ENCODE results near the gene COL27A1. TPM values are rescaled to one million over a fixed set of nuclear protein-coding genes. Genes with fewer than 3 reads are reported as not detected.

COL27A1 gene
- total RNA-seq, 1 donor from 2014 or later = 20.3 TPM

DNA sequence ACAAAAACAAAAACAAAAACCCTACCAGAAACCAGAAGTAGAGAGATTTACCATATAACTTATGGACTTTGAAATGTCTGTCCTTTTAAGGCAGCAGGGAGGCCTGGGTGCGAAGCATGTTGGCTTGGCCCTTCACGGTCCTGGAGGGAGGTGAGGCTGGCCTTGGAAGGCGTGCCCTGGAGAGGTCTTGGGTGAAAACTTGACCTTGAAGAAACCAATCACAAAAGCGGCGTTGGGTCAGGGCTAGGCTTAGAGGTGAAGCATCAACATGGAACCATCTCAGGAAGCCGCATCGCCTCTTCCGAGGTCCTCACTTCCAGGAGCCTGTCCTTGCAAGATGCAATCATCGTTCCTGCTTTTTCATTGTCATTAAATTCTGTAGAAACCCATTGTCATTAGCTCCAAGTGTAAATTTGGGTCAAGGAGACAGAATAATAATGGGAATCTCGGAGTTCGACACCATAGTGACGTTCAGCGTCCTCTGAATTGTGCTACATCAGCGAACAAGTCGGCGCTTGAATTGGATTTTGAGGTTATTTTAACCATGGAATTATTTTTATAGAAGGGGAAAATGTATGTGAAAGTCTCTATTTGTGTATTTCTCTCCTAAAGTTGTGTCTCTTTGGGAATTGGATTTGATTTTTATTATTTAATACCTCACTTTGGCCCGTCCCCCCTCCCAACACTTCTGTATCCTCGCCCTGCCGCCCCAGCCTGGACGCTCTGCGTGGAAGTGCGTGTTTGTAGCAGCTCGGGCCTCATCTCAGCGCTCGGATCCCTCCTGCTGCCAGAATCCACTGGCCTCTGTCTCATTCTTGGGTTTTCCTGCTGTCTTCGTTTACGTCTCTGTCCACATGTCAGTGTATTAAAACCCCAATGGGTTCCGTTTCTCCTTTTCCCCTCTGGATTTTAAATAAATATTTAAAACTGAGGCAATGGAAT lies 156.5 kb downstream of the COL27A1 start:
- no peak for DNase-seq (ENCODE audit: low read depth, low spot score)
- H3K4me3 Mint-ChIP-seq = no peak overlapping the region
- no peaks in the 10 kb centered on the region for H3K9me3 Mint-ChIP-seq
- TF ChIP-seq CTCF (conservative IDR thresholded peaks at IDR 0.05) = no peak
- H3K4me1 Mint-ChIP-seq = no peaks in the 10 kb centered on the region
- no peaks in the 10 kb centered on the region for H3K27me3 Mint-ChIP-seq (ENCODE audit: low read depth)
- H3K36me3 Mint-ChIP-seq (ENCODE audit: low read depth) = no peaks in the 10 kb centered on the region
- no peak overlapping the region for H3K27ac Mint-ChIP-seq (ENCODE audit: unreplicated experiment)

GRCh38 chr9:114312513-114312875 lies 157.2 kb downstream of the COL27A1 start:
- Mint-ChIP-seq H3K4me1 (no peaks in the 10 kb centered on the region), H3K9me3 (no peaks in the 10 kb centered on the region), H3K27me3 (ENCODE audit: low read depth) (no peaks in the 10 kb centered on the region), H3K27ac (ENCODE audit: unreplicated experiment) (peak overlapping the region; percentile 8), H3K36me3 (ENCODE audit: low read depth) (no peaks in the 10 kb centered on the region), H3K4me3 (no peak overlapping the region)
- DNase-seq (ENCODE audit: low read depth, low spot score) = no peak
- no peak for TF ChIP-seq CTCF (conservative IDR thresholded peaks at IDR 0.05)

DNA sequence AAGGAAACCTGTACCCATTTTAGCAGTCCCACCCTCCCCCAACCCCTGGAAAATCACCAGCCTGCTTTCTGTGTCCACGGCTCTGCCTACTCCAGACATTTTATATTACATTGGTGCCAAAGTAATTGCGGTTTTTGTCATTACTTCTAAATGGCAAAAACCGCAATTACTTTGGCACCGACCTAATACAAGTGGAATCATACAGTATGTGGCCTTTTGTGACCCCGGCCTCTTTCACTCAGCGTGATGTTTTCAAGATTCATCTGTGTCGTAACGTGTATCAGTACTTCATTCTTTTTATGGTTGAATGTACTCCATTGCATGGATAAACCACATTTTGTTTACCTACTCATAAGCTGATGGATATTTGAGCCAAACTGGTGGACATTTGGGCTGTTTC lies 157.8 kb downstream of the COL27A1 start:
- H3K27me3 Mint-ChIP-seq (ENCODE audit: low read depth) = no peaks in the 10 kb centered on the region
- H3K4me1 Mint-ChIP-seq = no peaks in the 10 kb centered on the region
- DNase-seq (ENCODE audit: low read depth, low spot score) = no peak
- H3K27ac Mint-ChIP-seq (ENCODE audit: unreplicated experiment) = no peak overlapping the region
- no peaks in the 10 kb centered on the region for H3K36me3 Mint-ChIP-seq (ENCODE audit: low read depth)
- H3K9me3 Mint-ChIP-seq = no peaks in the 10 kb centered on the region
- no peak for TF ChIP-seq CTCF (conservative IDR thresholded peaks at IDR 0.05)
- H3K4me3 Mint-ChIP-seq = no peak overlapping the region

GRCh38 chr9:114314256-114314867 lies 159.0 kb downstream of the COL27A1 start:
- Mint-ChIP-seq H3K4me3 (no peak overlapping the region), H3K27me3 (ENCODE audit: low read depth) (no peaks in the 10 kb centered on the region), H3K36me3 (ENCODE audit: low read depth) (no peaks in the 10 kb centered on the region), H3K4me1 (peaks cover 4% of the 10 kb centered on the region), H3K9me3 (no peaks in the 10 kb centered on the region), H3K27ac (ENCODE audit: unreplicated experiment) (no peak overlapping the region)
- TF ChIP-seq CTCF (conservative IDR thresholded peaks at IDR 0.05) = no peak
- no peak for DNase-seq (ENCODE audit: low read depth, low spot score)

DNA sequence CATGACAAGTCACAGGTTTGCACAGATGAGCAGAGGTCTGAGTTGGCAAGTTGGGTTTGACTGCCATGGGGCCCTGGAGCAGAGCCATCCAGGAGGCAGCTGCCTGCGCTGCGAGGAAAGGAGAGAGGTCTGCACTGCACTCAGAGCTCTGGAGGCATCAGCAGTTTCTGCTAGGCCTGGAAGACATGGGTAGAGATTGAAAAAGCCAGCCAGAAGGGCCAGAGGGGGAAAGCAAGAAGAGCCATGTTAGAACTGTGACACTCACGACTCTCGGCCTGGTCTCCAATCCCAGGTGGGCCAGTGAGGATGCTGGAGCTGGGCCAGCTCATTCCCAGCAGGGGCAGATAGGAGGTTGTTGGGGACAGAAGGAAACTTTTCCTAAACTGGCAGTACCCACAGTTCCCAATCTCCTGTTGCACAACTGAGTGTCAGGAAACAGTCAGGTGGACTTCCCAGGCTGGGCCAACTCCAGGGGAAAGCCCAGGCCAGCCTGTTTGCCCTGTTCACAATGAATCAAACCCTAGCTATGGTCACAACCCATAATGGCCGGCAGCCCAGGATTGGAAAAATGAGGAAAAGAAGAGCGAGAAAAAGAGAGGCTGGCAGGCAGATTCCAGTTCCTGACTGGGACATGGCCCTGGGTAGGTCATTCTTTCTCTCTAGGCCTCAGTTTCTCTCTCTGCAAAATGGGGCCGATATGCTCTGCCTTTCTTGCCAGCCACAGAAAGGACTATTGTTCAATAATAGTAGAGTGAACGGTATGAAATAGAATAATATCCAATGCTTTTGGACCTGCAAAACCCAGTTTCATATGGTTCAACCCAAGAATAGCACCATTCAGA lies 159.8 kb downstream of the COL27A1 start:
- no peak for TF ChIP-seq CTCF (conservative IDR thresholded peaks at IDR 0.05)
- peaks cover 5% of the 10 kb centered on the region for H3K4me1 Mint-ChIP-seq
- H3K9me3 Mint-ChIP-seq = no peaks in the 10 kb centered on the region
- DNase-seq (ENCODE audit: low read depth, low spot score) = no peak
- H3K4me3 Mint-ChIP-seq = no peak overlapping the region
- H3K27ac Mint-ChIP-seq (ENCODE audit: unreplicated experiment) = no peak overlapping the region
- H3K27me3 Mint-ChIP-seq (ENCODE audit: low read depth) = no peaks in the 10 kb centered on the region
- H3K36me3 Mint-ChIP-seq (ENCODE audit: low read depth) = no peaks in the 10 kb centered on the region
